G401.6 (cell line): ENCODE data around the gene TFR2.

ENCODE experiments used
- FAIRE-seq: peaks from 2 replicates; lab custom pipeline; 2012; peaks lifted over from hg19 to GRCh38; lab: Jason Lieb, UNC

Gene TFR2

DNA sequence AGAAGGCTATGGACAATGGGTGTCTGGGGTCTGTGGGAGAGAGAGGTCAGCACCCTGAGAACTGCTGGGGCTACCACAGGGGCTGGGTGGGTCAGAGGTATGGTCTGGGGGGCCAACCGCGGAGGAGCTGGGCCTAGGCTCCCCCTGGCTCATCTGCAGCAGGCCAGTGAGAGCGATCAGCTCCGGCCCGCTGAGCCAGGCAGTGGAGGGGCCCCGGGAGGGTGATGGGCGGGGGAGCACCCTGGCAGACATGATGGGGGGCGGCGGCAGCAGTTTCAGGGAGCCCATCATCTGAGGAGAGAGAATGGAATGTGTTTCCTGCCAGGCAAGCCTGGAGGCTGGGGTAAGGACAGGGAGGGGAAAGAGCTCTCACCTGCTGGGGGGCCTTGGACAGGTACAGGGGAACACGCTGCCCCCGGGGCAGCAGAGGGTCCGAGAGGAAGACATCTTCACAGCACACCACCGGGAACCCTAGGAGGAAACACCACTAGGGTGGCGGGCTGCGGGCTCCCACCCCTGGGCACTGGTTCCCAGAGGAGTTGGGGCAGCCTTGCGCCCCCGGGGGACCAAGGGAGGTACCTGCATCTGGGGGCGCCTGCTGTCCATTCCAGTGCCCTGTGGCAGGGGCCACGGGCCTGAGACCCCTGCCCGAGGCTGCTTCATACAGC, 68.9 kb downstream of the TFR2 start:
- no peak for FAIRE-seq

DNA sequence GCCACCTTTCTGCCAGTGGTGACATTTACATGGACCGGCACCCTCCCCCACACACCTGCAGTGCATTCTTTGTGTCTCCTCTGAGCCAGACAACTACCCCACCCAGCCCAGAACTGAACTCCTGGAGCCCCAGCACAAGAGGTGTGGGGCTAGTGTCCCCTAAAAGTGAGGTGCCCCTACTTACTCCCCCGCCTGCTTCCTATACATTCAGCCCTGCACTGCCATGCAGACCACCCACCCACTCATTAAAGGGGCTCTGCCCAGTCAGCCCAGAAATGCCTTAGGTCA, 69.6 kb downstream of the TFR2 start:
- FAIRE-seq: no peak

DNA sequence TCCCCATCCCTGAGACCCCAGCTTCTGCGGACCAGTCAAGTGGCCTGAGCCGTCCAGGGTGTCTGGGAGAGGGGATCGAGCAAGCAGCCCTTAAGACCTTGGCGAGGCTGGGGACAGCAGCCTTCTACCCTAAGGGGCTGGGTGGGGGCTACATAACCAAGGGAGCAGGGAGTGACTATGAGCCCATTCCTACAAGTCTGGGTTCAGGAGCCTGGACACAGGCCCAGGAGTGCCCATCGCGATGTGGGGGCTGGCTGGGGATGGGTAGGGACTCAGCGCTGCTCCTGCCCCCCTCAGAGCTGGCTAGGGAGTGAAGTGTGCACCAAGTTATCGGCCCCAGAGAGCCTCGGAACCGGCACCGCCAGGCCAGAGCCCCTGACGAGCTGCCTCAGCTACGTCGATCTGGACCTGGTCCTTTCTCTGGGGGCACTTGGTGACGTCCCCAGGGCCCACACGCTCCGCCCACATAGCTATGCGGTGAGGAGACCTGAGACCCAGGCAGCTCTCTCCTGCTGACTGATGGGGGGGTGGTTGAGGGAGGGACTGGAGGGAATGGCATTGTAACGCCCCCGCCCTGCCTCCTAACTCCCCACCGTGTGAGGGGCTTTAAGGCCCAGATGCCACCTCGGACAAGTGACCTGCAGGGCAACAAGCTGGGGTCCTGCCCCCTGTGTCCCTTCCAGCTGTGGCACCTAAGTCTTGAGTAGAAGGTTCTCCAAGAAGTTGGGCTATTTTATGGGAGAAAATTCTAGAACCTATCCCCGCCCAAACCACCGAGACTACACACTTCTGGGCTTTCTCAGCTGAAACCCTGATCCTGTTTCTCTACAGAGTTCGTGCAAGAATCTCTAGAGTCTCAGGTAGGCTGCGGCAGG, 70.2 kb downstream of the TFR2 start:
- peak; percentile 94 for FAIRE-seq
